Stimulated activated CD4-positive, alpha-beta T cell treated with anti-CD3 and anti-CD28 coated beads, Interleukin-4, amount 100 ng/mL, for 4 hours (primary cell): Measurements from ENCODE around the gene ZNF682.
A peak's percentile ranks its signal among the peaks of the same experiment; 100 is the strongest.
"Not testable (repeated sequence)": the region's sequence is repeated elsewhere in the genome, so short reads cannot be mapped to it uniquely, and the experiment has no call there.

ENCODE experiments used
- DNase-seq, 2 experiments: peaks; one replicate each; pipeline ENCODE4 v3.0.0-alpha.2; 2020

The ZNF682 gene

GRCh38 chr19:20039203-20039723 is at the start of gene ZNF682:
ZNF682 (minus strand) TSS chr19:20039505; CDS start chr19:20039345, 160 bp downstream.
- peak; percentile 89 to 91 for DNase-seq

DNA sequence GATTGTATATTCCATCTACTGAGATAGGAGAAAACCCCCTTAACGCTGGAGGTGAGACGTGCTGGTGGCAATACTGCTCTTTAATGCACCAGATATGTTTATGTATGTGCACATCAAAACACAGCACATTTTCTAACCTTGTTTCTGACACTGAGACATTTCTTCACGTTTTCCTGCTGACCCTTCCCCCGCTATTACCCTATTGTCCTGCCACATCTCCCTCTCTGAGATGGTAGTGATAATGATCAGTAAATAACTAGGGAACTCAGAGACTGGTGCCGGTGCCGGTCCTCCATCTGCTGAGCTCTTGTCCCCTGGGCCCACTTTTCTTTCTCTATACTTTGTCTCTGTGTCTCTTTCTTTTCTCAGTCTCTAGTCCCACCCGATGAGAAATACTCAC is 43.6 kb upstream of the ZNF682 start:
- not testable (repeated sequence) for DNase-seq

DNA sequence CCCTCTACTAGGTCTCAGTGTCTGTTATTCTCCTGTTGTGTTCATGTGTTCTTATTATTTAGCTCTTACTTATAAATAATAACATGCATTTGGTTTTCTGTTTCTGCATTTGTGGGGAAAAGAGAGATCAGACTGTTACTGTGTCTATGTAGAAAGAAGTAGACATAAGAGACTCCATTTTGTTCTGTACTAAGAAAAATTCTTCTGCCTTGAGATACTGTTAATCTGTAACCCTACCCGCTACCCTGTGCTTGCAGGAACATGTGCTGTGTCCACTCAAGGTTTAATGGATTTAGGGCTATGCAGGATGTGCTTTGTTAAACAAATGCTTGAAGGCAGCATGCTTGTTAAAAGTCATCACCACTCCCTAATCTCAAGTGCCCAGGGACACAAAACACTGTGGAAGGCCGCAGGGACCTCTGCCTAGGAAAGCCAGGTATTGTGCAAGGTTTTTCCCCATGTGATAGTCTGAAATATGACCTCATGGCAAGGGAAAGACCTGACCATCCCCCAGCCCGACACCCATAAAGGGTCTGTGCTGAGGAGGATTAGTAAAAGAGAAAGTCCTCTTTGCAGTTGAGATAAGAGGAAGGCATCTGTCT is 43.0 kb upstream of the ZNF682 start:
- DNase-seq, result not testable (repeated sequence)

- DNase-seq, result no peak
Observed at GRCh38 chr19:20080656-20081055, 41.4 kb upstream of the ZNF682 start.

- DNase-seq, result no peak
Observed at GRCh38 chr19:20079476-20079875, 40.2 kb upstream of the ZNF682 start.

DNA sequence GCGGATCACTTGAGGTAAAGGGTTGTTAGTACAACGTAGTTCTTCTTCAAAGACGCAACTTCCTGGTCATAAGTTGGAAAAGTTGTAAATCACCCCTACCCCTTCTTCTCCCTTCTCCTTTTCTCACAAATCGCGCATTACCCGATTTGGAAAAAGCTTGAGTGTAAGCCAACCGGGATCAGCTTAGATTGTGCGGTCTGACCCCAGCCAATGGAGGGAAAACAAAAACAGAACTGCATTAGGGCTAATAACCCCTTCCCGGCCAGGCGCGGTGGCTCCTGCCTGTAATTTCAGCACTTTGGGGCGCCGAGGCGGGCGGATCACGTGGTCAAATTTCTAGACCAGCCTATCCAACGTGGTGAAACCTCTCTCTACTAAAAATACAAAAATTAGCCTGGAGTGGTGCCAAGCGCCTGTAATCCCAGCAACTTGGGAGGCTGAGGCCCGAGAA is 39.3 kb upstream of the ZNF682 start:
- peak in 1 of 2 experiments; percentile 3 for DNase-seq

DNA sequence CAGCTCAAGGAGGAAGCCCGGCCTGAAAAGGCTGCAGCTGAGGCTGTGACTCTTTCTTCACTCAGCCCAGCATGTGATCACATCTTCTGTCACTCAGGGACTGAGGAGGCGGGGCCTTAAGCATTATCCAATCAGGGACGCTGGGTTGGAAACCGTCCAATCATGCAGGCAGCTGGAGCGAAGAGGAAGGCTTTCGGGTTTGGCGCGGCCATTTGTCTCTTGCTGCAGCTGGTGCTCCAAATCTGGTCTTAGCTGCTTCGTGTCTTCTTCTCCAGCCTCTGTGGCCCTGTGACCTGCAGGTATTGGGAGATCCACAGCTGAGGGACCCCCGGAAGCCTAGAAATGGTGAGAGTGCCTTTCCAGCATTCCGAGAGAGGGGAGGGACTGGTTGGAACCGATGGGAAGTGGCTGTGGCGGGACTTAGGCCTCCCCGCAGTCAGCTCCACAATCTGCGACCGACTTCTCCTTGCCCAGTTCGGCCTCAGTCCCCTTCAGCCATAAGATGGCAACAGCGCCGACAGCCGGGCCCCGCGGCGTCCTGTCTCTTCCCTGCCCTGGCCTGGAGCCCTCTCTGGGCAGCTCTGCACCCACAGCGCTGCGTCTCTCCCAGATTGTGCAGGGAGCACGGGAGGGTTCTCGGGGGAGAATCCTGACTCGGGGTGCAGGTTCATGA is 38.6 kb upstream of the ZNF682 start, which contains the start of gene ZNF90:
ZNF90 (plus strand) TSS at position 210 of the 673 bp plus-strand sequence; CDS start at position 343, 133 bp downstream.
- peak; percentile 71 to 84 for DNase-seq

DNA sequence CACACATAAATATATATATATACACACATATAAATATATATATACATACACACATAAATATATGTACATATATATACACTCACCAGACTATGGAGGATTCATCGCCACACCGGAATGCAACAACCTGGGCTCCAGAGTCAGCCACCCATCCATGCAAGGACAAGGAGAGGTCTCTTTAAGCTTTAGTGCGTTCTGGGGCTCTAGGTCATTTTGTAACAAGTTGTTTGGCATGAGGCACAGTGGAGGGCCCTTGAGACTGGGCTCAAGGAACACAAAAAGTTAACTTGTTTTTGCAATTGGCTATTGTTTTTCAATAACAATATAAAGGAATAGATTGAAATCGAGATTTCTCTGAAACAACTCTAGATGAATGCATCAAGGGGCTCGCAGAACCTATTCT is 33.6 kb upstream of the ZNF682 start:
- DNase-seq, result no peak

GRCh38 chr19:20070691-20071090 is 31.4 kb upstream of the ZNF682 start:
- DNase-seq, result no peak

- DNase-seq, result not testable (repeated sequence)
Observed at GRCh38 chr19:20068559-20068958, 29.3 kb upstream of the ZNF682 start.

GRCh38 chr19:20067943-20068342 is 28.6 kb upstream of the ZNF682 start:
- DNase-seq, result no peak

- no peak for DNase-seq
Observed at GRCh38 chr19:20066861-20067260, 27.6 kb upstream of the ZNF682 start.

- DNase-seq, result no peak
Observed at GRCh38 chr19:20060282-20060681, 21.0 kb upstream of the ZNF682 start.

DNA sequence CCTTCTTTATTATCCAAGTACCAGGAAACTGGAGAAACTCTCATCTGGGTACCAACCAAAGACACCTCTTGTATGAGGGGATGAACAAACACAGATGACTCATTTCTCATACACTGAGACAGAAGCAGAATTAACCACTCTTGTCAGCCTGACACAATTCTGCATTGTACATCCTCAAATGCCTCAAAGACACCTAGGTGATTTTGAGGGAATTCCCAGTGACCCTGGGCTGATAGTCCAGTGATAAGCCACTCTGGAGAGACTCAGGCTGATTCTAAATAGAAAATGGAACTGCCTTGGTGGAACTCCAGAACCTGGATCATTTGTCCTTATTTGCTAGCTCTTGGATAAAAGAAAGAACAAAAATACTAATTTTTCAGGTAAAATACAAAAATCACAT is 19.4 kb upstream of the ZNF682 start:
- DNase-seq, result not testable (repeated sequence)

DNA sequence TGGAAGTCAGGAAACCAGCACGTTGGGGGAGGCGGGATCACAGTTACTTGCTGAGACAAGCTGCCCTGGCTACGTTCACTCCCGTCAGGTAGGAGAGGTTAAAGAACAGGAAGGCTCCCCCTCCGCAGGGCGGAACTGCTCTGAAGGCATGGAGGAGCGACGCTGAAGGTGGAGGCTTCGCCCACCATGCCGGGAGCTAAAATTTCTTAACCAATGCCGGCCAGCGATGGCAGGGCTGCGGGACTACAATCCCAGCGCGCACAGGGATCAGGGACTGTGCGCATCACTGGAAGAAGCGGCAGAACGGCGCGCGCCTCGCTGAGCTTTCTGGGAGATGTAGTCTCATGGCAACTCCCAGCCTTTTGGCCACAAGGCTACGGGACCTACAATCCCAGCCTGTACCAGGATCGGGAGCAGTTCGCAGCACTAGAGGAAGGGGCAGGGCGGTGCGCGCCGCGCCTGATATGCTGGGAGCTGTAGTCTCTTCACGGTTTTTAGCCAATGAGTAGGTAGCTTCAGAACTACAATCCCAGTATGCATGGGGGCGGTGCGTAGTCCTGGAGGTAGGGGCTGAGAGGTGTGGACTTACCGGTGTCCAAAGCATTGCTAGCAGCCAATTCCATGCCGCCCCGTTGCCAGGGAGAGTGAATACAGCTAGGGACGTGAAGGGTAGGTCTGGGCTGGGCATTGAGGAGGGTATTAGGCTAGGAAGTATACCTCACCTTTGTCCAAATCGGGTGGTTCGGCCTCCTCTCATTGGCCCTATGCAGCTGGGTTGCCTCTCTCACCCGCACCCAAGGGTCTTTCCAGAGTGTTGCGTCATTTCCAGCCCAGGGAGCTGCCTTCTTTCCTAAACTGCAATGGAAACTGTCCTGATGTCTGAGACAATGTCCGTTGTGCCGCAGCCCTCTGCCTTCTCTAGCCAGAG is 12.8 kb upstream of the ZNF682 start:
- DNase-seq, result peak; percentile 58 to 63

- DNase-seq, result not testable (repeated sequence)
Observed at GRCh38 chr19:20045742-20046141, 6.4 kb upstream of the ZNF682 start.

- no peak for DNase-seq
Observed at GRCh38 chr19:20044663-20045062, 5.4 kb upstream of the ZNF682 start.

GRCh38 chr19:20038358-20039202 is 725 bp downstream of the ZNF682 start:
- no peak for DNase-seq

GRCh38 chr19:20035935-20036334 is 3.4 kb downstream of the ZNF682 start:
- no peak for DNase-seq

DNA sequence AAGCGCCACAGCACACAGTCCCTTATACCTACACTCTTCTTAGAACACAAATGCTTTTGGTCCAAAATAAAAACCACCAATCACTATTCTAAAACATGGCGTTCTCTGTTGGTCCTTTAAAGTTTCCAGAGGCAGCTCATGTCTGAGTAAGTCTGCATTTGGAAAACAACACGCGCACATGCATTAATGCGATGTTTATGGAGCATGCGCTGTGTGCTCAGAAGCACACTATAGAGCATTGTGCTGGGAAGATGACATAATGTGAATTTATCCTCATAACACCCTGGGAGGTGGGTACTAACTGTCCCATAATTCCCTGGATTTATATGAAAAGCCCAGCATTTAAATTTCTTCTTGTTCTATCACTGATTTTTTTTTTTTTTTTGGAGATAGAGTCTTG is 10.7 kb downstream of the ZNF682 start:
- no peak for DNase-seq

- DNase-seq, result no peak
Observed at GRCh38 chr19:20005741-20006140, 33.6 kb downstream of the ZNF682 start.

- peak; percentile 2 to 30 for DNase-seq
Observed at GRCh38 chr19:19997656-19998268, 41.5 kb downstream of the ZNF682 start.
